OCI-LY3 (cell line): ENCODE measurements around the gene GRM3.

Source experiments
- H2AFZ ChIP-seq: fragments of 200-600, 300-600 bp; shearing (Covaris generic); 2 replicates; pipeline ENCODE4 v1.6.0; 2014; ENCODE audit warnings: antibody characterized with exemption, low read depth, low read length
- H3K27ac ChIP-seq: fragments of 200-600, 300-600 bp; sonication (generic); 2 replicates; pipeline ENCODE4 v1.5.1; 2014; ENCODE audit warnings: mild to moderate bottlenecking, low read length, moderate library complexity, mixed read lengths
- H3K27me3 ChIP-seq: fragments of 200-600, 300-600 bp; sonication (generic); 2 replicates; pipeline ENCODE4 v1.6.1; 2014; ENCODE audit warnings: low read depth, low read length, mixed read lengths
- H3K36me3 ChIP-seq: fragments of 200-600, 300-600 bp; sonication (generic); replicated peaks from 2 replicates; pipeline ENCODE3; 2014; ENCODE audit warnings: low read depth, low read length, mixed read lengths
- H3K4me1 ChIP-seq: fragments of 300-600, 200-600 bp; sonication (generic); 2 replicates; pipeline ENCODE4 v1.6.1; 2014; ENCODE audit warnings: low read length, mixed read lengths
- H3K4me2 ChIP-seq: fragments of 200-600, 300-600 bp; sonication (generic); 2 replicates; pipeline ENCODE4 v1.6.1; 2014; ENCODE audit warnings: low read length, mixed read lengths
- H3K4me3 ChIP-seq: fragments of 300-600, 200-600 bp; sonication (generic); 2 replicates; pipeline ENCODE4 v1.5.1; 2014; ENCODE audit warnings: antibody characterized with exemption, mild to moderate bottlenecking, low read length, moderate library complexity
- H3K79me2 ChIP-seq: fragments of 300-600, 200-600 bp; shearing (Covaris generic); 2 replicates; pipeline ENCODE4 v1.6.1; 2014; ENCODE audit warnings: mild to moderate bottlenecking, low read length, mixed read lengths
- H3K9ac ChIP-seq: fragments of 300-600, 200-600 bp; shearing (Covaris generic); 2 replicates; pipeline ENCODE4 v1.6.0; 2014; ENCODE audit warnings: mild to moderate bottlenecking, low read length, moderate library complexity
- H3K9me3 ChIP-seq: fragments of 200-600, 300-600 bp; shearing (Covaris generic); 2 replicates; pipeline ENCODE4 v1.6.1; 2014; ENCODE audit warnings: low read length, mixed read lengths; ENCODE audit not compliant: insufficient read depth
- H4K20me1 ChIP-seq: fragments of 200-600, 300-600 bp; sonication (generic); 2 replicates; pipeline ENCODE4 v1.6.1; 2016; ENCODE audit warnings: low read length, mixed read lengths; ENCODE audit not compliant: insufficient read depth
- CTCF ChIP-seq: fragments of 200-600, 300-600 bp; sonication (generic); IDR thresholded peaks from 2 replicates; pipeline ENCODE4 v1.5.1; 2014; ENCODE audit warnings: antibody characterized with exemption, low read length, low read depth
- EZH2phosphoT487 ChIP-seq: fragments of 200-600 bp; shearing (Covaris generic); IDR thresholded peaks from 2 replicates; pipeline ENCODE4 v1.6.1; 2018; ENCODE audit warnings: antibody characterized with exemption, mixed run types, low read depth

Gene GRM3

GRCh38 chr7:86733783-86734182, 90.1 kb downstream of the GRM3 start:
- H3K4me2 ChIP-seq, result no peak overlapping the region
- no peaks in the 10 kb centered on the region for H3K36me3 ChIP-seq
- no peaks in the 10 kb centered on the region for H4K20me1 ChIP-seq
- H3K27ac ChIP-seq, result no peak overlapping the region
- H3K27me3 ChIP-seq, result no peaks in the 10 kb centered on the region
- no peak overlapping the region for H2AFZ ChIP-seq
- no peak for TF ChIP-seq CTCF
- no peak for TF ChIP-seq EZH2phosphoT487
- H3K9ac ChIP-seq, result no peak overlapping the region
- H3K9me3 ChIP-seq, result no peaks in the 10 kb centered on the region
- no peaks in the 10 kb centered on the region for H3K79me2 ChIP-seq
- no peaks in the 10 kb centered on the region for H3K4me1 ChIP-seq
- H3K4me3 ChIP-seq, result no peak overlapping the region

GRCh38 chr7:86745013-86745745, 101.5 kb downstream of the GRM3 start:
- TF ChIP-seq CTCF (no peak), EZH2phosphoT487 (no peak)
- H4K20me1 ChIP-seq, result no peaks in the 10 kb centered on the region
- no peak overlapping the region for H3K4me3 ChIP-seq
- H3K36me3 ChIP-seq, result no peaks in the 10 kb centered on the region
- H3K4me2 ChIP-seq, result no peak overlapping the region
- H3K4me1 ChIP-seq, result peaks cover 8% of the 10 kb centered on the region
- no peak overlapping the region for H3K9ac ChIP-seq
- H3K9me3 ChIP-seq, result no peaks in the 10 kb centered on the region
- H3K27ac ChIP-seq, result no peak overlapping the region
- no peak overlapping the region for H2AFZ ChIP-seq
- no peaks in the 10 kb centered on the region for H3K79me2 ChIP-seq
- H3K27me3 ChIP-seq, result no peaks in the 10 kb centered on the region

GRCh38 chr7:86747698-86748097, 104.0 kb downstream of the GRM3 start:
- H2AFZ ChIP-seq, result no peak overlapping the region
- H3K27ac ChIP-seq, result no peak overlapping the region
- H3K27me3 ChIP-seq, result no peaks in the 10 kb centered on the region
- no peak for TF ChIP-seq CTCF
- no peak for TF ChIP-seq EZH2phosphoT487
- no peaks in the 10 kb centered on the region for H4K20me1 ChIP-seq
- H3K9ac ChIP-seq, result no peak overlapping the region
- H3K4me1 ChIP-seq, result peaks cover 8% of the 10 kb centered on the region
- no peak overlapping the region for H3K4me3 ChIP-seq
- no peaks in the 10 kb centered on the region for H3K9me3 ChIP-seq
- no peaks in the 10 kb centered on the region for H3K36me3 ChIP-seq
- H3K79me2 ChIP-seq, result no peaks in the 10 kb centered on the region
- no peak overlapping the region for H3K4me2 ChIP-seq

- Histone ChIP-seq H3K4me2 (no peak overlapping the region), H4K20me1 (no peaks in the 10 kb centered on the region), H3K9me3 (no peaks in the 10 kb centered on the region), H3K4me3 (no peak overlapping the region), H3K27me3 (no peaks in the 10 kb centered on the region), H3K4me1 (peaks cover 8% of the 10 kb centered on the region), H2AFZ (no peak overlapping the region), H3K79me2 (no peaks in the 10 kb centered on the region), H3K36me3 (no peaks in the 10 kb centered on the region), H3K27ac (no peak overlapping the region), H3K9ac (no peak overlapping the region)
- TF ChIP-seq EZH2phosphoT487, result no peak
- TF ChIP-seq CTCF, result no peak
These were observed 104.5 kb downstream of the GRM3 start for GRCh38 chr7:86748201-86748600.
